GM15510 (cell line): ENCODE results near the gene SIX5.

Experiments used
- POLR2A ChIP-seq: IDR thresholded peaks from 3 replicates; pipeline ENCODE4 v1.6.1; 2011; ENCODE audit warnings: borderline replicate concordance; ENCODE audit not compliant: insufficient read length; ENCODE audit errors: extremely low read depth

Gene SIX5

GRCh38 chr19:45768984-45769782 lies at the start of gene SIX5:
SIX5 (minus strand) TSS chr19:45769252; CDS start chr19:45768844, 408 bp downstream.
- TF ChIP-seq POLR2A, result no peak

GRCh38 chr19:45817725-45818301 lies 48.8 kb upstream of the SIX5 start:
- TF ChIP-seq POLR2A, result no peak

GRCh38 chr19:45817010-45817724 lies 48.1 kb upstream of the SIX5 start:
- TF ChIP-seq POLR2A, result no peak

DNA sequence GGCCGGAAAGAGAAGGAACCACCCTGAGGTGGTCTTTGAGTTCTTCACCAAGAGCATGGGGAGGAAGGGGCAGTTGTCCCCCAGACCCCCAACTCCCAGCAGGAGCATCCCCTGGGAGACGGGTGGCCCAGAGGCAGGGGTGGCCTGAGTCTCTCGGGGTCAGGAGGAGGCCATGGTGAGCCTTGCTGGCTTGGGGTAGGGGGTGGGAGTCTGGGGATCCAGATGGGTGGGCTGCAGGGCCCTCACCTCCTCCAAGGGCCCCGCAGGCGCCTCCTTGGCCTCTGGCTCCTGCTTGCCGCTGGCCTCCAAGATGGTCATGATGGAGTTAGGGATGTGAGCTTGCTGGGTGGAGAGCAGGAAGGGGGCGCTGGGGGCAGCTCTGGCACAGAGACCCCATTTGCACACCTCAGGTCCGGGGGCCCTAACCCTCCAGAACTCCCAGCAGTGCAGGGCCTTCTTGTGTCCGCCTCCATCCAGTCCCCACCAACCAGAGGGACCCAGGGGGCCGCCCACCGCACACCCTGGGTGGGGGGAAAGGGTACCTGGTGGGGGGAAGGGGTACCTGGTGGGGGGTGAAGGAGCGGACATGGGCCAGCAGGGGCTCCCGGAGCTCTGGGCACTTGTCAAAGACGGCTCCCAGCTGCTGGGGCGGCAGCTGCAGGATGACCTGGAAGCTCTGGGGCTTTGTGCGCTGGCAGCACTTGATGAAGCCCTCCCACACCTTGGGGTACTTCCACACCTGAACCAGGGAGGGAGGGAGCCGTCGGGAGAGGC lies 47.4 kb upstream of the SIX5 start:
- TF ChIP-seq POLR2A, result no peak

DNA sequence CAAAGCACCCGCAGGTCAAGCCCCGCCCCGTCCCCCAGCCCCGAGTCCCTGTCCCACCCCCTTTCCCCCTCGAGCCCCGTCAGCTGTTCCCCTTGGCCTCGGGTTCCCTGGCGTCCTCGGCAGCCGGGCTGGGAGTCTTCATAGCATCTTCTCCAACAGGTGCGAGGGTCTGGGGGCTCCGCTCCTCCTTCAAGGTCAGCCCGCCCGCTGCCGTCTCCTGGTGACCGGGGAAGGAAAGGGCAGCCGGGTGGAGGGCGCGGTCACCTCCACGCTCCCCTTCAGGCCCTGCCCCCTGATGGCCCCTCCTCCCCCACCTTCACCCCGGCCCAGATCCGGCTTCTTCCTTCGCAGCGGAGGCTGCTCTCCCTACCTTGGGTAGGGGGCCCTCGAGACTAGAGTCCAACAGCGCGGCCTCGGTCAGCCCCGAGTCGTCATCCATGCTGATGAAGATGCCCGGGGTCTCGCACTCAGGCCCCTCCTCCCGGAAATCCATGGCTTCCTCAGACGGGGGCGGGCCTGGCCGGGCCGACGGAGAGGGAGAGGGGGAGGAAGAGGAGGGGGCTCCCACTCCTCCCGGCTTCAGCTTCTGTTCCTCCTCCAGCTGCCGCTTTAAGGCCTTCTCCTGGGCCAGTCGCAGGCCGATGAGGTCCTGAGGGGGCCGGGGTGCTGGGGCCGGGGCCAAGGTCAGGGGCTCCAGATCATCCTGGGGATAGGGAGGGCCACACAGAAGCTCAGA lies 46.6 kb upstream of the SIX5 start:
- no peak for TF ChIP-seq POLR2A

- TF ChIP-seq POLR2A, result no peak
These were observed 45.9 kb upstream of the SIX5 start, which contains the start of gene RSPH6A for GRCh38 chr19:45814851-45815480. RSPH6A (minus strand) TSS chr19:45815308; CDS start chr19:45815176, 132 bp downstream.

- TF ChIP-seq POLR2A, result no peak
These were observed 45.2 kb upstream of the SIX5 start for GRCh38 chr19:45814166-45814780.

DNA sequence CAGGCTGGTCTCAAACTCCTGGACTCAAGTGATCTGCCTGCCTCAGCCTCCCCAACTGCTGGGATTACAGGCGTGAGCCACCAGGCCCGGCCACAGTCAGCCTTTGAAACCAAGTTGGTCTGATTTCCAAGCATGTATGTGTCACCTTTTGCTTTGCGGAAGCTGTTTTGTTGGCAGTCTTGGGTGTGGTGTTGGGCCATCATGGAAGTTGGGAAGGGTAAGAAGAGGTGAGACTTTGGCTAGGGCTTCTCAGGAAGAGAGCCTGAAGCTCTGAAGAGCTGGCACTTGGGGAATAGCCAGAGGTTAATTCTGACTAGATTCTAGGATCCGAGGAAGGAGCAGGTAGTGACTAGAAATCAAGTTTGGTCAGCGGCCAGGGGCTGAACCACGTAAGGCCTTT lies 43.2 kb upstream of the SIX5 start:
- no peak for TF ChIP-seq POLR2A

DNA sequence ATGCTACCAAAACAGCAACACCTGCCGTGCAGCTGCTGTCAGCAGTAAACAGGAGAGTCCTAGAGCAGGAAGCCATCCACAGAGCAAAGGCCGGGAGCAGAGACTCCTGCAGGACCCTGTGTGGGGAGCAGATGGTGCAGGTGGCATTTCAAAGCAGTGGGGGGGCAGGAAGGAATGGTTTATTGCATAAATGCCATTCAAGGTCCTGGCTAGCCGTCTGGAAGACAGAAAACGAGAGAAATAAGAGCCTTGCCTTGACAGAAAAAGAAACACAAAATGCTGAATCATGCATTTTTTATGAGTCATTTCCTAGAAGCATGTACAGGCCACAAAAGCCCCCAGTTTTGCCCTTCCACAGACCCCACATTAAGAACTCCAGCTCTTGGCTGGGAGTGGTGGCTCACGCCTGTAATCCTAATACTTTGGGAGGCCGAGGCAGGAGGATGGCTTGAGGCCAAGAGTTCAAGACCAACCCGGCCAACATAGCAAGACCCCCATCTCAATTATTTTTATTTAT lies 40.6 kb upstream of the SIX5 start:
- TF ChIP-seq POLR2A, result no peak

- no peak for TF ChIP-seq POLR2A
These were observed 36.7 kb upstream of the SIX5 start for GRCh38 chr19:45805719-45806118.

DNA sequence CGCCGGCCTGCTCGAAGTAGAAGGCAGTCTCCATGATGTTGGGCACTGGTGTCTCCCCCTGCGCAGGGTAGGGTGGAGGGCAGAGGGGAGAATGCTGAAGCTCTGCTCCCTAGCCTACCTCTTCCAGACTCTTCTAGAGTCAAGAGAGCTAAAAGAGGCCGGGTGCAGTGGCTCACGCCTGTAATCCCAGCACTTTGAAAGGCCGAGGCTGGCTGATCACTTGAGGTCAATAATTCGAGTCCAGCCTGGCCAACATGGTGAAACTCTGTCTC lies 35.8 kb upstream of the SIX5 start:
- TF ChIP-seq POLR2A, result no peak

DNA sequence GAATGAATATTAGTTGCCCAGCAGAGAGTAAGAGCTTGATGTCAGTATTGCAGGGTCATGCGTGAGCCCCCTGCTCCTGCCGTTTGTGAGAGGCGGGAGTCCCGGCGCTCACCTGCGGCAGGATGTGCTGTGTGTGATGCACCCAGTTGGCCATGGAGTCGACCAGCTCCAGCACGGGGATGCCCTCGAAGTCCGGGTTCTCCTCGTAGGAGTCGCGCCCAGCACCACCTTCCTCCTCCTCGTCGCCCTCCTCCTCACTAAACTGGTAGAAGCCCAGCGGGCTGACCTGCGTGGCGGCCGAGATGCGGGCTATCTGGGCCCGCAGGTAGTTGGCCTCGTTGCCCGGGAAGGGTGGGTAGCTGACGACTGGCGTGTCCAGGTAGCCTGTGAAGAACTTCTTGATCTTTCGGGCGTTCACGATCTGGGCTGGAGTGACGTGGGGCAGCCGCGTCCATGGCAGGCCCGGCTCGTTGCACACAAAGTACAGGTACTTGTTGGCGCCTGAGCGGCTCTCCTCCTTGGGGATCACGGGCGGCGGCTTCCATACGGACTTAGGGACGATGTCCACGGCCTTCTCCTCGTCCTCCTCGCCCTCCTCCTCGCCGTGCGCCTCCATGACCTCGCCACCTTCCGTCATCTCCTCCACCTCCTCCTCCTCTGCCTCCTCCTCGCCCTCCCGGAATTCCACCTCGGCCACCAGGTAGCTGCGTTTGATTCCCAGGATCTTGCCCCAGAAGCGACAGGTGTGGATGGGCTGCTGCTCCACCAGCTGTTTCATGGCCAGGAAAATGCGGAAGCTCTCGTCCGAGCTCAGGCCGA lies 35.3 kb upstream of the SIX5 start:
- no peak for TF ChIP-seq POLR2A

- no peak for TF ChIP-seq POLR2A
These were observed 32.6 kb upstream of the SIX5 start for GRCh38 chr19:45801603-45802175.

GRCh38 chr19:45800070-45800553 lies 31.1 kb upstream of the SIX5 start:
- no peak for TF ChIP-seq POLR2A
